ENCODE measurements around the gene IFI27L1.
"Not testable (repeated sequence)": the region's sequence is repeated elsewhere in the genome, so short reads cannot be mapped to it uniquely, and the experiment has no call there.

The IFI27L1 gene

GRCh38 chr14:94058128-94058673, 22.9 kb upstream of the IFI27L1 start:
- H3K9me3 ChIP-seq (ENCODE audit: control insufficient read depth, low read length): no peaks in the 10 kb centered on the region
- peaks cover 60% of the 10 kb centered on the region for H3K36me3 ChIP-seq (ENCODE audit: control insufficient read depth, insufficient read depth, low read length)
- no peaks in the 10 kb centered on the region for H3K27me3 ChIP-seq (ENCODE audit: control insufficient read depth, insufficient read depth, low read length, poor library complexity, severe bottlenecking)
- H3K27ac ChIP-seq (ENCODE audit: insufficient read depth, low read depth, low read length, poor library complexity, severe bottlenecking): no peak overlapping the region
- WGBS, 2 experiments: 96 to 100% methylated on average over 1 of the region's 1 CpG
- no peaks in the 10 kb centered on the region for H3K4me1 ChIP-seq (ENCODE audit: control insufficient read depth, insufficient read depth, low read length)
- no peak overlapping the region for H3K4me3 ChIP-seq (ENCODE audit: insufficient read depth, low read depth, low read length)

- H3K36me3 ChIP-seq (ENCODE audit: control insufficient read depth, insufficient read depth, low read length): peaks cover 60% of the 10 kb centered on the region
Measured at GRCh38 chr14:94058674-94059138, 22.4 kb upstream of the IFI27L1 start.

GRCh38 chr14:94059998-94060397, 21.1 kb upstream of the IFI27L1 start:
- no peaks in the 10 kb centered on the region for H3K9me3 ChIP-seq (ENCODE audit: control insufficient read depth, low read length)
- WGBS, 2 experiments: 93 to 94% methylated on average over 5 of the region's 5 CpGs
- H3K4me1 ChIP-seq (ENCODE audit: control insufficient read depth, insufficient read depth, low read length): no peaks in the 10 kb centered on the region
- H3K27ac ChIP-seq (ENCODE audit: insufficient read depth, low read depth, low read length, poor library complexity, severe bottlenecking): no peak overlapping the region
- peaks cover 52% of the 10 kb centered on the region for H3K36me3 ChIP-seq (ENCODE audit: control insufficient read depth, insufficient read depth, low read length)
- no peaks in the 10 kb centered on the region for H3K27me3 ChIP-seq (ENCODE audit: control insufficient read depth, insufficient read depth, low read length, poor library complexity, severe bottlenecking)
- no peak overlapping the region for H3K4me3 ChIP-seq (ENCODE audit: insufficient read depth, low read depth, low read length)

More at GRCh38 chr14:94058674-94059138, 22.4 kb upstream of the IFI27L1 start:
- H3K4me3 ChIP-seq (ENCODE audit: insufficient read depth, low read depth, low read length): no peak overlapping the region
- 92 to 94% methylated on average over 5 of the region's 5 CpGs for WGBS, 2 experiments
- H3K9me3 ChIP-seq (ENCODE audit: control insufficient read depth, low read length): no peaks in the 10 kb centered on the region
- no peaks in the 10 kb centered on the region for H3K27me3 ChIP-seq (ENCODE audit: control insufficient read depth, insufficient read depth, low read length, poor library complexity, severe bottlenecking)
- no peaks in the 10 kb centered on the region for H3K4me1 ChIP-seq (ENCODE audit: control insufficient read depth, insufficient read depth, low read length)
- no peak overlapping the region for H3K27ac ChIP-seq (ENCODE audit: insufficient read depth, low read depth, low read length, poor library complexity, severe bottlenecking)

DNA sequence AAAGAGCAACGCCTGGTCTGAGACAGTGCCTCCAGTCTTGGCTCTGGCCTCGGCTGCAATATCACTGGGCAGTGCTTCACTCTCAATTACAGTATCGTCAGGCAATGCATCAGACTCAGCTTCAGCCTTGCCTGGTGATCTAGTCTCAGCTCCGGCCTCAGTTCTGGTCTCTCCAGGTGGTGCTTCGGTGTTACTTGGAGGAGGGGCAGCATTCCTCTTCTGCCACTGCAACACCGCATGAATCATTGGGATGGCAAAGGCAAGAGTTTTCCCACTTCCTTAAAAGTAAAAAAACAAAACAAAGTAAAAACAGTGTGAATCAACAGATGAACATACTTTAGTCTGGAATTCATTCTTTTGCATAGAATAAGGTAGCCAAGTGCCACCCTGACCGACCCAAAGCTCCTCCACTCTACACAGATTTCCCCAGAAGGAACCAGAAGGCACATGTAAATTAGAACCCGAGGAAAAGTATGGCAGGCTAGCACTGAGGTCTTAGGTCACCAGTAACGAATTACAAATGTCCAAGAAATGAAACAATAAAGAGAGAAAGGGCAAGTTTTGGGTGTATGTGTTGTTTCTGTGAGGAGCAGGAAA, 18.7 kb upstream of the IFI27L1 start:
- Histone ChIP-seq H3K4me1 (ENCODE audit: control insufficient read depth, insufficient read depth, low read length) (no peaks in the 10 kb centered on the region), H3K27ac (ENCODE audit: insufficient read depth, low read depth, low read length, poor library complexity, severe bottlenecking) (no peak overlapping the region), H3K9me3 (ENCODE audit: control insufficient read depth, low read length) (no peaks in the 10 kb centered on the region), H3K4me3 (ENCODE audit: insufficient read depth, low read depth, low read length) (no peak overlapping the region), H3K36me3 (ENCODE audit: control insufficient read depth, insufficient read depth, low read length) (peaks cover 37% of the 10 kb centered on the region), H3K27me3 (ENCODE audit: control insufficient read depth, insufficient read depth, low read length, poor library complexity, severe bottlenecking) (no peaks in the 10 kb centered on the region)
- WGBS, 2 experiments: 81 to 82% methylated on average over 9 of the region's 9 CpGs

- Histone ChIP-seq H3K27me3 (ENCODE audit: control insufficient read depth, insufficient read depth, low read length, poor library complexity, severe bottlenecking) (no peaks in the 10 kb centered on the region), H3K27ac (ENCODE audit: insufficient read depth, low read depth, low read length, poor library complexity, severe bottlenecking) (no peak overlapping the region), H3K4me3 (ENCODE audit: insufficient read depth, low read depth, low read length) (no peak overlapping the region), H3K4me1 (ENCODE audit: control insufficient read depth, insufficient read depth, low read length) (no peaks in the 10 kb centered on the region), H3K36me3 (ENCODE audit: control insufficient read depth, insufficient read depth, low read length) (peaks cover 12% of the 10 kb centered on the region), H3K9me3 (ENCODE audit: control insufficient read depth, low read length) (peaks cover 5% of the 10 kb centered on the region)
- WGBS, 2 experiments: 88 to 90% methylated on average over 8 of the region's 8 CpGs
Measured at GRCh38 chr14:94066089-94066676, 14.9 kb upstream of the IFI27L1 start.

GRCh38 chr14:94072076-94072475, 9.0 kb upstream of the IFI27L1 start:
- 91 to 95% methylated on average over 3 of the region's 3 CpGs for WGBS, 2 experiments

DNA sequence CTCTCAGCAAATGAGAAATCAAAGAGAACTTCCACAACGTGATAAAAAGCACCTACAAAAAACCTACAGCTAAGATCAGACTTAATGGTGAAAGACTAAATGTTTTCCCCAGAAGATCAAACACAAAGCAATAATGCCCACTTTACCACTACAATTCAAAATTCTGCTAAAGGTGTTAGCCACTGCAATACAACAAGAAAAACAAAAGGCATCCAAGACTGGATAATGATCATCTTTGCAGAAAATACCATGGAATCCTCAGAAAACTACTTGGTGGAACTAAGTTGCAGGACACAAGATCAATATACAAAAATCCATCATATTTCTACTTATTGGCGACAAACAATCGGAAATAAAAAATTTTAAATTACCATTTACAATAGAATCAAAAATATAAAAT, 6.6 kb upstream of the IFI27L1 start:
- Histone ChIP-seq H3K9me3 (ENCODE audit: control insufficient read depth, low read length) (peaks cover 4% of the 10 kb centered on the region), H3K27ac (ENCODE audit: insufficient read depth, low read depth, low read length, poor library complexity, severe bottlenecking) (no peak overlapping the region), H3K27me3 (ENCODE audit: control insufficient read depth, insufficient read depth, low read length, poor library complexity, severe bottlenecking) (no peaks in the 10 kb centered on the region), H3K4me1 (ENCODE audit: control insufficient read depth, insufficient read depth, low read length) (peaks cover 12% of the 10 kb centered on the region), H3K36me3 (ENCODE audit: control insufficient read depth, insufficient read depth, low read length) (peaks cover 25% of the 10 kb centered on the region), H3K4me3 (ENCODE audit: insufficient read depth, low read depth, low read length) (no peak overlapping the region)
- 92 to 94% methylated on average over 1 of the region's 3 CpGs for WGBS, 2 experiments

More at GRCh38 chr14:94072076-94072475, 9.0 kb upstream of the IFI27L1 start:
- peaks cover 12% of the 10 kb centered on the region for H3K36me3 ChIP-seq (ENCODE audit: control insufficient read depth, insufficient read depth, low read length)
- H3K27ac ChIP-seq (ENCODE audit: insufficient read depth, low read depth, low read length, poor library complexity, severe bottlenecking); H3K9me3 ChIP-seq (ENCODE audit: control insufficient read depth, low read length); H3K4me3 ChIP-seq (ENCODE audit: insufficient read depth, low read depth, low read length); H3K27me3 ChIP-seq (ENCODE audit: control insufficient read depth, insufficient read depth, low read length, poor library complexity, severe bottlenecking); H3K4me1 ChIP-seq (ENCODE audit: control insufficient read depth, insufficient read depth, low read length): not testable (repeated sequence)

- Histone ChIP-seq H3K27me3 (ENCODE audit: control insufficient read depth, insufficient read depth, low read length, poor library complexity, severe bottlenecking) (no peaks in the 10 kb centered on the region), H3K4me1 (ENCODE audit: control insufficient read depth, insufficient read depth, low read length) (peaks cover 16% of the 10 kb centered on the region), H3K36me3 (ENCODE audit: control insufficient read depth, insufficient read depth, low read length) (peaks cover 25% of the 10 kb centered on the region), H3K9me3 (ENCODE audit: control insufficient read depth, low read length) (peaks cover 3% of the 10 kb centered on the region), H3K27ac (ENCODE audit: insufficient read depth, low read depth, low read length, poor library complexity, severe bottlenecking) (no peak overlapping the region), H3K4me3 (ENCODE audit: insufficient read depth, low read depth, low read length) (no peak overlapping the region)
- WGBS, 2 experiments: 97% methylated on average over 2 of the region's 2 CpGs; no CpG with 5 or more reads in 1 of the 2 experiments
Measured at GRCh38 chr14:94075008-94075407, 6.1 kb upstream of the IFI27L1 start.

DNA sequence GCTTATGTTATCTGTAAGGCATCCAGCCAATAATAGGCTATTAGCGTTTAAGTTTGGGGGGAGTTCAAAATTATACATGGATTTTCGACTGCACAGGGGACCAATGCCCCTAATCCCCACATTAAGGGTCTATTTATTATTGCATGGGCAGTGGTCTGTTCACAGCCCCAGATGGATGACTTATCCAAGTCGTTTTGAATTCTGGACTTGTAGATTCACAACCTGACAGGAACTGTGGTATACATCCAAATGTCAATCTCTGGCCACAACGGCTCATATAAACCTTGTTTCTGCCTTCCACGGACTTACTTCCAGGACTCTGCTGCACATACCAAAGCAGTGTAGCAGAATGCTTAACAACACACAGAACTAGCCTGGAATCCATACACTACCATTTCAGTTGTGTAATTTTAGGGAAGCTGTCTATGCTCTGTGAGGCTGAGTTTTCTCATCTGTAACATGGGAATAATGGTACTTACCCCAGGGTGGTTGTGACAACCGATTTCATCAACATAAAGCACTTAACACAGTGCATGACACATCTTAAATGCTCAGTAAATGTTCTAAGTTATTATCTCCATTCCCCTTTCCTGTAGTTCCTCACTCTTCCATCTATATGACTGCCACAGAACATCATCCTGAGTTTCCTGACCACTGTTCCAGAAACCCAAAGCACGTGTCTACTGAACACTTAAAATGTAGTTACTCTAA, 3.8 kb upstream of the IFI27L1 start:
- Histone ChIP-seq H3K27me3 (ENCODE audit: control insufficient read depth, insufficient read depth, low read length, poor library complexity, severe bottlenecking) (no peaks in the 10 kb centered on the region), H3K4me3 (ENCODE audit: insufficient read depth, low read depth, low read length) (no peak overlapping the region), H3K27ac (ENCODE audit: insufficient read depth, low read depth, low read length, poor library complexity, severe bottlenecking) (no peak overlapping the region), H3K9me3 (ENCODE audit: control insufficient read depth, low read length) (peaks cover 3% of the 10 kb centered on the region), H3K4me1 (ENCODE audit: control insufficient read depth, insufficient read depth, low read length) (peaks cover 21% of the 10 kb centered on the region), H3K36me3 (ENCODE audit: control insufficient read depth, insufficient read depth, low read length) (peaks cover 25% of the 10 kb centered on the region)
- WGBS, 2 experiments: 91 to 93% methylated on average over 6 to 7 of the region's 7 CpGs

- H3K27ac ChIP-seq (ENCODE audit: insufficient read depth, low read depth, low read length, poor library complexity, severe bottlenecking): no peak overlapping the region
- no peaks in the 10 kb centered on the region for H3K27me3 ChIP-seq (ENCODE audit: control insufficient read depth, insufficient read depth, low read length, poor library complexity, severe bottlenecking)
- 98% methylated on average over 3 of the region's 5 CpGs; no CpG with 5 or more reads in 1 of the 2 experiments for WGBS, 2 experiments
- H3K4me3 ChIP-seq (ENCODE audit: insufficient read depth, low read depth, low read length): no peak overlapping the region
- H3K9me3 ChIP-seq (ENCODE audit: control insufficient read depth, low read length): peaks cover 3% of the 10 kb centered on the region
- peaks cover 25% of the 10 kb centered on the region for H3K36me3 ChIP-seq (ENCODE audit: control insufficient read depth, insufficient read depth, low read length)
- H3K4me1 ChIP-seq (ENCODE audit: control insufficient read depth, insufficient read depth, low read length): peaks cover 22% of the 10 kb centered on the region
Measured at GRCh38 chr14:94077823-94078222, 3.3 kb upstream of the IFI27L1 start.
